GM23338 (cell line): ENCODE measurements around the gene SPSB4. TPM values are rescaled to one million over a fixed set of nuclear protein-coding genes. Genes with fewer than 3 reads are reported as not detected.

Source experiments
- ATAC-seq: fragments of 200-7000 bp; cut with Tn5 transposase; 3 replicates; pipeline ENCODE4 v1.9.1; 2020
- DNase-seq: peaks from one replicate; pipeline ENCODE4 v3.0.0-alpha.2; 2015; ENCODE audit warnings: low spot score
- H2AFZ ChIP-seq: fragments of 200-600 bp; sonication (generic); 2 replicates; pipeline ENCODE4 v1.8.0; 2016; ENCODE audit warnings: antibody characterized with exemption, mild to moderate bottlenecking, moderate library complexity
- H3F3A ChIP-seq: fragments of 200-600 bp; sonication (generic); replicated peaks from 2 replicates; pipeline ENCODE4 v1.8.0; 2017; ENCODE audit warnings: antibody characterized with exemption, mixed run types, low read depth
- H3K27ac ChIP-seq: fragments of 200-600 bp; sonication (generic); 2 replicates; pipeline ENCODE4 v1.6.1; 2016; ENCODE audit warnings: low read depth
- H3K27me3 ChIP-seq: fragments of 200-600 bp; sonication (generic); 2 replicates; pipeline ENCODE4 v1.8.0; 2016; ENCODE audit warnings: mild to moderate bottlenecking, mixed run types, moderate library complexity; ENCODE audit not compliant: insufficient read depth
- H3K36me3 ChIP-seq: fragments of 200-600 bp; sonication (generic); 2 replicates; pipeline ENCODE4 v1.8.0; 2016; ENCODE audit warnings: mild to moderate bottlenecking; ENCODE audit not compliant: insufficient read depth
- H3K4me1 ChIP-seq: fragments of 200-600 bp; sonication (generic); 2 replicates; pipeline ENCODE4 v1.8.0; 2016; ENCODE audit warnings: mild to moderate bottlenecking, moderate library complexity; ENCODE audit not compliant: insufficient read depth
- H3K4me2 ChIP-seq: fragments of 200-600 bp; sonication (generic); 2 replicates; pipeline ENCODE4 v1.7.1; 2017; ENCODE audit warnings: mixed run types
- H3K4me3 ChIP-seq: fragments of 200-600 bp; sonication (generic); 2 replicates; pipeline ENCODE4 v1.6.1; 2016; ENCODE audit warnings: mixed run types
- H3K79me2 ChIP-seq: fragments of 200-600 bp; sonication (generic); replicated peaks from 2 replicates; pipeline ENCODE4 v1.8.0; 2017; ENCODE audit warnings: mild to moderate bottlenecking; ENCODE audit not compliant: insufficient read depth
- H3K9me2 ChIP-seq: fragments of 200-600 bp; sonication (generic); 2 replicates; pipeline ENCODE4 v1.8.0; 2017; ENCODE audit not compliant: insufficient read depth
- H4K20me1 ChIP-seq: fragments of 200-600 bp; sonication (generic); replicated peaks from 2 replicates; pipeline ENCODE4 v1.8.0; 2017; ENCODE audit warnings: mild to moderate bottlenecking; ENCODE audit not compliant: insufficient read depth
- H3K27ac Mint-ChIP-seq: 2 replicates; pipeline ENCODE4 v1.8.0; 2020; ENCODE audit warnings: inconsistent platforms, mild to moderate bottlenecking, moderate library complexity, mixed read lengths
- H3K27me3 Mint-ChIP-seq: 3 replicates; pipeline ENCODE4 v1.8.0; 2022; ENCODE audit warnings: low read depth, mild to moderate bottlenecking, moderate library complexity, mixed read lengths, inconsistent platforms; ENCODE audit not compliant: insufficient read depth, poor library complexity
- H3K36me3 Mint-ChIP-seq: 3 replicates; pipeline ENCODE4 v1.8.0; 2021; ENCODE audit warnings: low read depth, mild to moderate bottlenecking, inconsistent platforms, moderate library complexity, mixed read lengths
- H3K4me1 Mint-ChIP-seq: 3 replicates; pipeline ENCODE4 v1.8.0; 2020; ENCODE audit warnings: mild to moderate bottlenecking, inconsistent platforms, mixed read lengths
- H3K4me3 Mint-ChIP-seq: 3 replicates; pipeline ENCODE4 v1.8.0; 2021; ENCODE audit warnings: moderate library complexity, mild to moderate bottlenecking, inconsistent platforms, mixed read lengths
- H3K9me3 Mint-ChIP-seq: 3 replicates; pipeline ENCODE4 v1.8.0; 2020; ENCODE audit warnings: moderate library complexity, mild to moderate bottlenecking, inconsistent platforms, mixed read lengths
- CREB1 ChIP-seq: fragments of 250-450 bp; sonication (Bioruptor Pico); IDR thresholded peaks from 2 replicates; pipeline ENCODE4 v1.5.0; 2020; ENCODE audit warnings: low read depth, mild to moderate bottlenecking, moderate library complexity
- EZH2 ChIP-seq: fragments of 200-600 bp; sonication (generic); IDR thresholded peaks from one replicate; pipeline ENCODE4 v1.8.0; 2017; ENCODE audit warnings: antibody characterized with exemption, mild to moderate bottlenecking, low read depth; ENCODE audit not compliant: unreplicated experiment
- EZH2phosphoT487 ChIP-seq: fragments of 200-600 bp; sonication (generic); IDR thresholded peaks from one replicate; pipeline ENCODE4 v1.8.1; 2018; ENCODE audit warnings: antibody characterized with exemption; ENCODE audit not compliant: unreplicated experiment
- JUNB ChIP-seq: IDR thresholded peaks from one replicate; pipeline ENCODE4 v1.6.1; 2016; ENCODE audit warnings: antibody characterized with exemption; ENCODE audit not compliant: unreplicated experiment
- NANOG ChIP-seq: IDR thresholded peaks from 2 replicates; pipeline ENCODE4 v1.6.1; 2016; ENCODE audit warnings: antibody characterized with exemption, borderline replicate concordance
- POLR2AphosphoS5 ChIP-seq: IDR thresholded peaks from 2 replicates; pipeline ENCODE4 v1.6.1; 2016; ENCODE audit warnings: antibody characterized with exemption, low read depth
- STAT1 ChIP-seq: IDR thresholded peaks from one replicate; pipeline ENCODE4 v1.6.1; 2016; ENCODE audit warnings: antibody characterized with exemption; ENCODE audit not compliant: unreplicated experiment
- ZNF114 ChIP-seq: fragments of 250-450 bp; sonication (Bioruptor Pico); IDR thresholded peaks from 2 replicates; pipeline ENCODE4 v1.5.0; 2020; ENCODE audit warnings: mild to moderate bottlenecking, moderate library complexity
- ZNF331 ChIP-seq: fragments of 250-450 bp; sonication (Bioruptor Pico); IDR thresholded peaks from 2 replicates; pipeline ENCODE4 v1.5.0; 2020; ENCODE audit warnings: low read depth, mild to moderate bottlenecking, moderate library complexity
- polyA plus RNA-seq: library from polyadenylated mRNA; unstranded; fragments of >200 nt; fragmentation: Nextera tagmentation; extraction: Ambion mirVana; gene quantifications from 2 replicates; pipeline ENCODE4 v1.2.1, GENCODE V29; 2016
- total RNA-seq: library from RNA; depleted of rRNA; stranded (reverse); fragments of >200 nt; shearing (Covaris generic); gene quantifications from 2 replicates; pipeline ENCODE4 v1.2.3, GENCODE V29; 2014
- TF ChIP-seq, protein P1 (sequence below): IDR thresholded peaks from one replicate; pipeline ENCODE4 v1.6.1; 2018; ENCODE audit warnings: antibody characterized with exemption; ENCODE audit not compliant: unreplicated experiment
- TF ChIP-seq, protein P2 (sequence below): IDR thresholded peaks from 2 replicates; pipeline ENCODE4 v1.6.1; 2016; ENCODE audit warnings: antibody characterized with exemption

The SPSB4 gene
- total and polyA plus RNA-seq, 2 experiments from 2014 or later = 6.7 to 25.9 TPM

DNA sequence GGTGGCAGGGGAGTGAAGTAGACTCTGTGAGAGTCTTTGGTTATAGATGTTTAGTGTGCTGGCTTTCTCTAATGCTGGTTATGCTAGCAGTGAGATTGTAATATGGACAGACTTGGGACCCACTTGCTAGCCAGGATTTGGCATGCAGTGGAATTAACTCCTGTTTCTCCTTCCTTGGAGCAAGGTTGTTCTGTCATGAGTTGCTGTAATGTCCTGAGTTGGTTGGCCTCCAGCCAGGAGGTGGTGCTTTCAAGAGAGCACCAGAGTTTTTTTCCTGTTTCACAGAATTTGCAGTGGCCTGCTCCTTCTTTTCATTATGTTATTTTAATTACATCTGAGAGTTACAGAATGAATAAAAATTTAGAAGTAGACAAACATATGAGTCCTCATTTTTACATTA, 92.4 kb downstream of the SPSB4 start (continued):
- TF ChIP-seq JUNB = no peak

DNA sequence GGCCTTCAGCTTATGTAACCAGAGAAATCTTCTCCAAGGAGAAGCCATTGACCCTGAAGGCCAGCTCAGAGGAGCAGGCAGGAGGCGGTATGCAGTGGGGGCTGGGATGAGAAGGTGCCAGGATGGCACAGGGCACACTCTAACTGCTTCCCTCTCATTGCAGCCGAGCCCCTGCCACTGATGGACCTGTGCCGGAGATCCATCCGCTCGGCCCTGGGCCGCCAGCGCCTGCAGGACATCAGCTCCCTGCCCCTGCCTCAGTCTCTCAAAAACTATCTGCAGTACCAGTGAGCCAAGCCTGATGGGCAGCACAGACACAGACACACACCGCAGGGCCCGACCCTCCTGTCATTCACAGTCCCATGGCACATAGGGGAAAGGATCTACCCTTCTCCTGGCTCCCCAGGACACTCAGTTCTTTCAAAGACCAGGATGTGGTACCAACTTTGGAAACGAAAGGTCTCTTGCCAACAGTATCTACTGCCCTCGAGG, 95.9 kb downstream of the SPSB4 start:
- Histone ChIP-seq H2AFZ (no peak overlapping the region), H3K4me1 (no peaks in the 10 kb centered on the region; the same call in 1 of the 2 replicates), H3K4me3 (no peak overlapping the region), H3K27ac (no peak overlapping the region), H3K27me3 (no peaks in the 10 kb centered on the region), H3K79me2 (peaks cover 5% of the 10 kb centered on the region; the same call in 1 of the 2 replicates), H3K36me3 (no peaks in the 10 kb centered on the region; the same call in 1 of the 2 replicates), H4K20me1 (no peaks in the 10 kb centered on the region), H3F3A (no peaks in the 10 kb centered on the region), H3K9me2 (peaks cover 8% of the 10 kb centered on the region; the same call in 1 of the 2 replicates), H3K4me2 (no peak overlapping the region)
- no peak for DNase-seq
- Mint-ChIP-seq H3K9me3 (peaks cover 20% of the 10 kb centered on the region), H3K27me3 (peaks cover 7% of the 10 kb centered on the region), H3K4me1 (peaks cover 15% of the 10 kb centered on the region), H3K4me3 (no peak overlapping the region), H3K36me3 (peaks cover 20% of the 10 kb centered on the region), H3K27ac (no peak overlapping the region)
- TF ChIP-seq STAT1 (no peak), NANOG (no peak), POLR2AphosphoS5 (no peak), ZNF114 (CRISPR knock-in tag) (no peak), ZNF331 (CRISPR knock-in tag) (no peak), JUNB (no peak), CREB1 (CRISPR knock-in tag) (no peak), EZH2 (no peak), EZH2phosphoT487 (no peak)
- TF ChIP-seq, protein P1, sequence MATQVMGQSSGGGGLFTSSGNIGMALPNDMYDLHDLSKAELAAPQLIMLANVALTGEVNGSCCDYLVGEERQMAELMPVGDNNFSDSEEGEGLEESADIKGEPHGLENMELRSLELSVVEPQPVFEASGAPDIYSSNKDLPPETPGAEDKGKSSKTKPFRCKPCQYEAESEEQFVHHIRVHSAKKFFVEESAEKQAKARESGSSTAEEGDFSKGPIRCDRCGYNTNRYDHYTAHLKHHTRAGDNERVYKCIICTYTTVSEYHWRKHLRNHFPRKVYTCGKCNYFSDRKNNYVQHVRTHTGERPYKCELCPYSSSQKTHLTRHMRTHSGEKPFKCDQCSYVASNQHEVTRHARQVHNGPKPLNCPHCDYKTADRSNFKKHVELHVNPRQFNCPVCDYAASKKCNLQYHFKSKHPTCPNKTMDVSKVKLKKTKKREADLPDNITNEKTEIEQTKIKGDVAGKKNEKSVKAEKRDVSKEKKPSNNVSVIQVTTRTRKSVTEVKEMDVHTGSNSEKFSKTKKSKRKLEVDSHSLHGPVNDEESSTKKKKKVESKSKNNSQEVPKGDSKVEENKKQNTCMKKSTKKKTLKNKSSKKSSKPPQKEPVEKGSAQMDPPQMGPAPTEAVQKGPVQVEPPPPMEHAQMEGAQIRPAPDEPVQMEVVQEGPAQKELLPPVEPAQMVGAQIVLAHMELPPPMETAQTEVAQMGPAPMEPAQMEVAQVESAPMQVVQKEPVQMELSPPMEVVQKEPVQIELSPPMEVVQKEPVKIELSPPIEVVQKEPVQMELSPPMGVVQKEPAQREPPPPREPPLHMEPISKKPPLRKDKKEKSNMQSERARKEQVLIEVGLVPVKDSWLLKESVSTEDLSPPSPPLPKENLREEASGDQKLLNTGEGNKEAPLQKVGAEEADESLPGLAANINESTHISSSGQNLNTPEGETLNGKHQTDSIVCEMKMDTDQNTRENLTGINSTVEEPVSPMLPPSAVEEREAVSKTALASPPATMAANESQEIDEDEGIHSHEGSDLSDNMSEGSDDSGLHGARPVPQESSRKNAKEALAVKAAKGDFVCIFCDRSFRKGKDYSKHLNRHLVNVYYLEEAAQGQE = no peak
- TF ChIP-seq, protein P2, sequence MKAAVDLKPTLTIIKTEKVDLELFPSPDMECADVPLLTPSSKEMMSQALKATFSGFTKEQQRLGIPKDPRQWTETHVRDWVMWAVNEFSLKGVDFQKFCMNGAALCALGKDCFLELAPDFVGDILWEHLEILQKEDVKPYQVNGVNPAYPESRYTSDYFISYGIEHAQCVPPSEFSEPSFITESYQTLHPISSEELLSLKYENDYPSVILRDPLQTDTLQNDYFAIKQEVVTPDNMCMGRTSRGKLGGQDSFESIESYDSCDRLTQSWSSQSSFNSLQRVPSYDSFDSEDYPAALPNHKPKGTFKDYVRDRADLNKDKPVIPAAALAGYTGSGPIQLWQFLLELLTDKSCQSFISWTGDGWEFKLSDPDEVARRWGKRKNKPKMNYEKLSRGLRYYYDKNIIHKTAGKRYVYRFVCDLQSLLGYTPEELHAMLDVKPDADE = no peak
- no peak for ATAC-seq
